HUES48 (cell line): Measurements from ENCODE around the gene CLN5.

Experiments used
- H3K27ac ChIP-seq: one replicate; pipeline ENCODE4 v1.7.0; 2013; ENCODE audit warnings: low read depth, low read length, inconsistent platforms
- H3K27me3 ChIP-seq: 2 replicates; pipeline ENCODE4 v1.6.1; 2013; ENCODE audit warnings: mild to moderate bottlenecking, low read length; ENCODE audit not compliant: control insufficient read depth, insufficient read depth
- H3K36me3 ChIP-seq: 2 replicates; pipeline ENCODE4 v1.6.1; 2013; ENCODE audit warnings: low read length; ENCODE audit not compliant: control insufficient read depth, insufficient read depth
- H3K4me1 ChIP-seq: 2 replicates; pipeline ENCODE4 v1.6.1; 2013; ENCODE audit warnings: mild to moderate bottlenecking, low read length; ENCODE audit not compliant: control insufficient read depth, insufficient read depth
- H3K4me3 ChIP-seq: 2 replicates; pipeline ENCODE4 v1.5.1; 2013; ENCODE audit warnings: mild to moderate bottlenecking, low read depth, low read length
- H3K9ac ChIP-seq: 2 replicates; pipeline ENCODE4 v1.6.1; 2013; ENCODE audit warnings: mild to moderate bottlenecking, low read depth, low read length, moderate library complexity
- H3K9me3 ChIP-seq: 2 replicates; pipeline ENCODE4 v1.6.1; 2013; ENCODE audit warnings: low read length; ENCODE audit not compliant: control insufficient read depth, insufficient read depth

The CLN5 gene

GRCh38 chr13:77038907-77039480 is 47.1 kb downstream of the CLN5 start:
- no peaks in the 10 kb centered on the region for H3K9me3 ChIP-seq
- H3K4me3 ChIP-seq, result no peak overlapping the region
- no peaks in the 10 kb centered on the region for H3K4me1 ChIP-seq
- H3K27ac ChIP-seq, result no peak overlapping the region
- H3K36me3 ChIP-seq, result no peaks in the 10 kb centered on the region
- H3K27me3 ChIP-seq, result no peaks in the 10 kb centered on the region
- no peak overlapping the region for H3K9ac ChIP-seq

GRCh38 chr13:77040076-77040475 is 48.2 kb downstream of the CLN5 start:
- Histone ChIP-seq H3K27me3 (no peaks in the 10 kb centered on the region), H3K9me3 (no peaks in the 10 kb centered on the region), H3K9ac (no peak overlapping the region), H3K36me3 (peaks cover 8% of the 10 kb centered on the region), H3K4me1 (no peaks in the 10 kb centered on the region), H3K27ac (no peak overlapping the region), H3K4me3 (no peak overlapping the region)

- no peaks in the 10 kb centered on the region for H3K4me1 ChIP-seq
- no peak overlapping the region for H3K27ac ChIP-seq
- no peaks in the 10 kb centered on the region for H3K9me3 ChIP-seq
- no peak overlapping the region for H3K9ac ChIP-seq
- peaks cover 10% of the 10 kb centered on the region for H3K36me3 ChIP-seq
- no peak overlapping the region for H3K4me3 ChIP-seq
- H3K27me3 ChIP-seq, result no peaks in the 10 kb centered on the region
Measured at GRCh38 chr13:77040835-77041234, 49.0 kb downstream of the CLN5 start.

- H3K9ac ChIP-seq, result 0 out of 2 replicates have a peak overlapping the region, but pooled peaks have one; percentile 12
- H3K36me3 ChIP-seq, result peaks cover 10% of the 10 kb centered on the region
Measured at GRCh38 chr13:77042566-77043177, 50.8 kb downstream of the CLN5 start.

GRCh38 chr13:77047649-77048343 is 55.9 kb downstream of the CLN5 start:
- peak overlapping the region; percentile 82 for H3K27ac ChIP-seq
- 0 out of 2 replicates have a peak overlapping the region, but pooled peaks have one; percentile 30 for H3K4me3 ChIP-seq
- no peaks in the 10 kb centered on the region for H3K9me3 ChIP-seq
- H3K27me3 ChIP-seq, result no peaks in the 10 kb centered on the region
- H3K4me1 ChIP-seq, result peaks cover 16% of the 10 kb centered on the region
- H3K9ac ChIP-seq, result no peak overlapping the region
- H3K36me3 ChIP-seq, result peaks cover 26% of the 10 kb centered on the region

More at GRCh38 chr13:77042566-77043177, 50.8 kb downstream of the CLN5 start:
- H3K27me3 ChIP-seq, result no peaks in the 10 kb centered on the region
- H3K4me3 ChIP-seq, result no peak overlapping the region
- H3K4me1 ChIP-seq, result no peaks in the 10 kb centered on the region; the same call in 1 of the 2 replicates
- no peak overlapping the region for H3K27ac ChIP-seq
- H3K9me3 ChIP-seq, result no peaks in the 10 kb centered on the region

GRCh38 chr13:77048681-77049080 is 56.8 kb downstream of the CLN5 start:
- Histone ChIP-seq H3K27ac (peak overlapping the region; percentile 82), H3K36me3 (peaks cover 26% of the 10 kb centered on the region), H3K4me3 (peak overlapping the region; percentile 30; the same call in 1 of the 2 replicates), H3K9ac (no peak overlapping the region), H3K27me3 (no peaks in the 10 kb centered on the region), H3K9me3 (no peaks in the 10 kb centered on the region), H3K4me1 (peaks cover 16% of the 10 kb centered on the region)

- peaks cover 50% of the 10 kb centered on the region for H3K36me3 ChIP-seq
- no peaks in the 10 kb centered on the region for H3K9me3 ChIP-seq
- no peaks in the 10 kb centered on the region for H3K27me3 ChIP-seq
- H3K4me3 ChIP-seq, result no peak overlapping the region
- H3K9ac ChIP-seq, result no peak overlapping the region
- H3K4me1 ChIP-seq, result peaks cover 13% of the 10 kb centered on the region
- H3K27ac ChIP-seq, result no peak overlapping the region
Measured at GRCh38 chr13:77053192-77053591, 61.3 kb downstream of the CLN5 start.
